Measurements from ENCODE around the gene MAST4.

Gene MAST4

GRCh38 chr5:66908230-66908629 is 312.0 kb downstream of the MAST4 start:
- no peak for DNase-seq (ENCODE audit: low spot score)

GRCh38 chr5:66909364-66909763 is 313.2 kb downstream of the MAST4 start:
- DNase-seq (ENCODE audit: low spot score), result no peak

DNA sequence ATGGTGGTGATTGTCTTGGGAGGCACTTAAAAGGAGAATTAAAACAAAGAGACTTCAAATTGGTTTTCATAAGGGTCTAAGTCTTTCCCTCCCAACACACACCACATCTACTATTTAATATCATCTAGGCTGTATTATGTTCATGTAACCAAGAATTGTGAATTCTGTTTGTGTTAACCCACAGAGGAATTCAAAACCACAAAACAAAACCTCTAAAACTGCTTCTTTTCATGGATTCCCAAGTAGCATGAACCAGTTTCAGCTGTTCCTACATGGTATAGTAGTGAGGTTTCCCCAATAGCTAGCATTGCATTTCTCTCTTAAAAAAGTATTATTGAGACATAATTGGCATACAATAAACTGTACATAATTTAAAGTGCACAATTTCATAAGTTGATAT is 316.6 kb downstream of the MAST4 start:
- DNase-seq (ENCODE audit: low spot score), result no peak

- no peak for DNase-seq (ENCODE audit: low spot score)
These were observed 319.3 kb downstream of the MAST4 start for GRCh38 chr5:66915531-66915930.

DNA sequence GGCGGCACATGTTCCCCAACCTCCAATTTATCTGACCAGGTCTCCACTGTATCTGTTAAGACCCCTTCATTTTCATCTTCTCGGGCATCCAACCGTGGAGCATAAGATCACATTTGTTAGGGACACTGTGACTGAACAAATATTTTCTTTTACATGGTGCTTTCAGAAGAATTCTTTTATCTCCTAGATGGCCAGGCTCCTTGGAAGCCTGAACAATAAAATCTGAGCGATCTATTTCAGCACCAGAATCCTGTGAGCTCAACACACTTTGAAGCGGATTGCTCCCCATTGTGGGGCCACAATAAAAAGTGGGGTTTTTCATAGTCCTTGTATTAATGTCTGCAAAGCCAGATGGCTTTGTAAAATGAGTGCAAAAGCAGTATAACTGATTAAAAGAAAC is 326.7 kb downstream of the MAST4 start:
- DNase-seq (ENCODE audit: low spot score), result no peak

DNA sequence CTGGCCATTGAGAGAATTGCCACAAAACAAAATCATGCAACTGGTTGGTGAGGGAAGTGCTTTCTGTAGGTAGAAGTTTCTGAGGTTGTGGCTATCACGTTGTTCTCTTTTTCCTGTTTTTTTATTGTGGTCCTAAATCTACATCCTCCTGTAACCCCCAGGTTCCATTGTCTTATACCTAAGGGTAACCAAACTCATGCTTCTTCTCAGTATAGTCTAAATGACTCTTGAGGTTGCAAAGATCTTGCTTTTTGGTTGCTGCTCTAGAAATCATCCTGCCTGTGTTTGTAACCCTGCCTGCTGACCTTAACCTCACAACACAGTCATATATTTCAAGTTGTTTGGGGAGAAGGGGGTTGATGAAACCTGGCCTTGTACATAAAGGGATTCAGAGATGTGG is 327.3 kb downstream of the MAST4 start:
- DNase-seq (ENCODE audit: low spot score), result no peak

DNA sequence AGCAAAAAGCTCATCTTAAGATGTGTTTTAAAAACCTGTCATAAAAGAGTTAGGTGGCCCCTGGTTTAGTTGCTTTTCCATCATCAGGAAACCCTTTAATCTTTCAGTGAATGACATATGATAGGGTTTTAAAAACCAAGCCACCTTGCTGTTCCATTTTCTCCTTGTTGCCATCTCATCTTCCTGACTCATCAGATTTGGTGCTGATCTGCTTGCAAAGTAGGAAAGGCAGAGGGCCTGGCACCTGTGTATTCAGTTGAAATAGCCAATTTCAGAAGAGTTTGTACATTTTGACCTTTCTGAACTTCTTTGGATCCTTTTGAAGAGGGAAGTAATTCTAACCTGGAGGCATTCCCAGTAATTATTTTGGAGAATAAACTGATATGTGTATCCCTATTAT is 327.7 kb downstream of the MAST4 start:
- DNase-seq (ENCODE audit: low spot score), result no peak

DNA sequence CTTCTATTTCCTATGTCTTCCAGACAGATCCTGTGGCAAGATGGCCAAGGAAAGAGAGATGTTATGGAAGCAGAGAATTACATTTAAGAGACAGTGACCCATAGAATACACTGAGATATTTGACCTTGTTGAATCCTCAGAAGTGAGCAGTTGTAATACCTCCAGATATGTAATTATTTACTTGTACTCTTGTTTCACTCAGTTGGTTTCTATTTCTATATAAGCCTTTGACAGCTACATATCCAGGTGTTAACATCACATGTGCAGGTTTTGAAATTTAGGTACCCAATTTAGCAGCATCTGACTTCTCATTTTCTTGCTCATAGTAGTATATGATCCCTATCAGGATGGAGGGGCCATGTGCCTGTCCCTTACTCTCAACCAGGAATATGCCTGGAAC is 330.9 kb downstream of the MAST4 start:
- DNase-seq (ENCODE audit: low spot score), result no peak

- no peak for DNase-seq (ENCODE audit: low spot score)
These were observed 333.1 kb downstream of the MAST4 start for GRCh38 chr5:66929281-66929680.

GRCh38 chr5:66929995-66930394 is 333.8 kb downstream of the MAST4 start:
- no peak for DNase-seq (ENCODE audit: low spot score)

GRCh38 chr5:66931651-66932050 is 335.5 kb downstream of the MAST4 start:
- no peak for DNase-seq (ENCODE audit: low spot score)

- DNase-seq (ENCODE audit: low spot score), result no peak
These were observed 336.3 kb downstream of the MAST4 start for GRCh38 chr5:66932457-66932856.

- no peak for DNase-seq (ENCODE audit: low spot score)
These were observed 336.9 kb downstream of the MAST4 start for GRCh38 chr5:66933066-66933465.

DNA sequence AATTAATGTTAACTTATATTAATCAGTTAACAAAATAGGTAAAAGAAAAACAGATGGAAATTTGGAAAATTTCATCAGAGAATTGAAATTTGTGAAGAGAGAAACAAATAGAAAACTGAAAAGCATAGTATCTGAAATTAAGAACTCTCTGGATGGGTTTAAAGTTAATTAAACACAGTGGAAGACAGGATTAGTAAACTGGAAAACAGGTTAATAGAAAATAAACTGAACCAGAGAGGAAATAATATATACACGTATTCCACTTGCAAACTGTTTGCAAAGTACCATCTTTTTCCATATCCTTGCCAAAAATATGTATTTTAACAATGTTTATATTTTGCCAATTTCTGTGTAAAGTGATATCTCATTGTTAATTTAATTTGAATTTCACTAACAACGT is 342.9 kb downstream of the MAST4 start:
- DNase-seq (ENCODE audit: low spot score), result no peak

- peak; percentile 39 for DNase-seq (ENCODE audit: low spot score)
These were observed 349.5 kb downstream of the MAST4 start for GRCh38 chr5:66945389-66946349.

GRCh38 chr5:66947458-66947857 is 351.3 kb downstream of the MAST4 start:
- no peak for DNase-seq (ENCODE audit: low spot score)

DNA sequence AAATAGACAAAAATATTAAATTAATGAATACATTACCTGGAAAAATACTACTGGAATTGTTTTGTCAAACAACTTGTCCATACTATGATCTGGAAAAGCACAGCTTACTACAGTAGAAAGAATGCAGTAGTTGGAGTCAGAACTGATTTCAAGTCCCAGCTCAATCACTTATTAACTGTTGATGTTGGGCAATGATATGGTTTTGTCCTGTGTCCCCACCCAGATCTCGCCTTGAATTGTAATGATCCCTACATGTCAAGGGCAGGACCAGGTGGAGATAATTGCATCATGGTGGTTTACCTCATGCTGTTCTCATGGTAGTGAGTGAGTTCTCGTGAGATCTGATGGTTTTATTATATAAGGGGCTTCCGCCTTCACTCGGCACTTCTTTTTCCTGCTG is 352.9 kb downstream of the MAST4 start:
- no peak for DNase-seq (ENCODE audit: low spot score)

GRCh38 chr5:66952153-66952552 is 356.0 kb downstream of the MAST4 start:
- no peak for DNase-seq (ENCODE audit: low spot score)

DNA sequence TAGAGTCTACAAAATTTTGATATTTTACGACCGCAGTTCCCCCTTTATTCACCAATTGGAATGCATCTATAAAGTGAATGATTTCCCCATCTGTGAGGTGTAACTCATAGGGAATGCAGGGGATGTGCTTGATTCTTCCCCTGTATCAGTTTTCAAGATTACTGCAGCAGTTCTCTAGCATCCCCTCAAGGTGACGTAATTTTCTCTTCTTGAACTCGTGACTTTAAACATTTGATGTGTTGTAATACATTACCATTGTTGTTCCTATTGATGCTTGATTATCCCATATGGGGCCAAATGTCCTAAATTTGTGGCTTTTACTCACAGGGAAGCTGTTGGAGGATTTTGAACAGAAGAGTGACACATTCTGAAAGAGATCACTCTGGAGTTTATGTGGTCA is 360.2 kb downstream of the MAST4 start:
- DNase-seq (ENCODE audit: low spot score), result no peak

- DNase-seq (ENCODE audit: low spot score), result no peak
These were observed 362.2 kb downstream of the MAST4 start for GRCh38 chr5:66958201-66958979.

DNA sequence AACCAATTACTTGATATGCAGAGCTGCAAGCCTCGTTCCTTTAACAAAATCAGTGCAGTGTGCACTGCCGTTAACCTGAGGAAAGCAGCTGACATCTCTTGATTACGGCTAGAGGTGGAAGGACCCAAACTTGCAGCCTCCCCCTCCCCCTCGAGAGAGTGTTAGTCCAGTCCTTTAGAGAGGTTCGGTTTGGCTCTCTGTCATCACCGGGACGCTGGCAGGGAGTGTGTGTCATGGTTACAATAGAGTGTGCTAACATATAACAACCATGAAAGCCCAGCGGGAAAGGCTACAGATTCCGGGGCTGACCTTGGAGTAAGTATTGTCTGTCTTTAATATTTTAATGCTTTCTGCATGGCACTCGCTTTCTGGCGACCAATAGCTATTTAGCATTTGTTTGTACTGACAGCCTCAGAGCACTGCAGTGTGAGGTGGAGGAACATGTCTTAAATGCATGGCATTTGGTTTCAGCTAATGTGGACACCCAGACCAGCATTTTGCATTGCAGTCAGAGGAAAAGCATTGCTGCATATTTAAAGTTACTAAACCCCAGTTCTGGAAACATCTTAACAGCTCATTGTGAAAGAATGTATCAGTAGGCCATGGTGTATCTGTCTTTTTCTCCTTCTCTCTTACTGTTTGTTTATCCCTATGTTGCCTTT is 362.9 kb downstream of the MAST4 start:
- DNase-seq (ENCODE audit: low spot score), result no peak

DNA sequence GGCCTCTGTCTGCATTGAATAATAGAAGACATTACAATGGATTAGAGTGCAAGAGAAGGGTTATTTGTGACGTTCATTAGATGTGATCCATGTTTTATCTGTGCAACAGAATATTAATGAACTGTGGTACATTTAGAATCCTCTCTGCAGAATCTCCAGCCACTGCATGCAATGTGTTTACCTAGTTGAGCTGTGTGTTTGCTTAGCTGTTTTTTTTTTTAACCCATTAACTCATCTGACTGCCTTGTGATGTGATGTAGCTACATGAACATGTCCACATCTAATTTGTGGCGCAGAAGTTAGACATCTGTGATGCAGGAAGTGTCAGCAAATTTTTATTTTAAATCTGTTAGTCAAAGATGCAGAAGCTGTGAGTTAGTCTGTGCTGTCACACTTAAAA is 363.5 kb downstream of the MAST4 start:
- DNase-seq (ENCODE audit: low spot score), result no peak
